22Rv1 (cell line): ENCODE measurements around the gene PTGR1.

Experiments
- CTCF ChIP-seq: fragments of 450-650 bp; IDR thresholded peaks from 2 replicates; pipeline ENCODE4 v1.5.1; 2017; ENCODE audit warnings: mild to moderate bottlenecking
- ZFX ChIP-seq: fragments of 450-650 bp; IDR thresholded peaks from 2 replicates; pipeline ENCODE4 v1.6.1; 2017; ENCODE audit warnings: antibody characterized with exemption, borderline replicate concordance

GRCh38 chr9:111610149-111610548, 10.7 kb upstream of the PTGR1 start:
- TF ChIP-seq CTCF (no peak), ZFX (no peak)
